CD4-positive, alpha-beta T cell treated with Interleukin-2 at 100 ng/mL for 4 hours (primary cell): ENCODE results near the gene SLC13A5.
"Not testable (repeated sequence)": the region's sequence is repeated elsewhere in the genome, so short reads cannot be mapped to it uniquely, and the experiment has no call there.

Experiments
- DNase-seq: peaks from one replicate; pipeline ENCODE4 v3.0.0-alpha.2; 2020; ENCODE audit warnings: low spot score

The SLC13A5 gene

GRCh38 chr17:6660805-6661463 lies 52.2 kb downstream of the SLC13A5 start:
- DNase-seq, result no peak

GRCh38 chr17:6660101-6660500 lies 53.1 kb downstream of the SLC13A5 start:
- DNase-seq, result no peak

DNA sequence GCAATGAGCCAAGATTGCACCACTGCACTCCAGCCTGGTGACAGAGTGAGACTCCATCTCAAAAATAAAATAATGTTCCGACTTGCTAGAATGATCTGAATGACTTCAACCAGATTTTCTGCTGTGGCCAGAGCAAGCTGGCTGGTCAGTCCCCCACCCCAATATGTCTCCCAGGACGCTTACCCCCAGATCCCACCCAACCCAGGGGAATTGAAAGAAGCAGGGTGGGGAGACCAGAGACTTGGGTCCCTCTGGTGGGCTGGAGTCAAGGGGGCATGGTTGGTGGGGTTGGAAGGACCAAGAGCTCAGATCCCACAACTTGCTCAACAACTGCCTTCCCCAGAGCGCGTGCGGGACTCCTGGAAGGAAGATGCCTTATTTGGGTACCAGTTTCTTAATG lies 54.8 kb downstream of the SLC13A5 start:
- not testable (repeated sequence) for DNase-seq

- no peak for DNase-seq
These were observed 55.4 kb downstream of the SLC13A5 start for GRCh38 chr17:6657633-6658287.

DNA sequence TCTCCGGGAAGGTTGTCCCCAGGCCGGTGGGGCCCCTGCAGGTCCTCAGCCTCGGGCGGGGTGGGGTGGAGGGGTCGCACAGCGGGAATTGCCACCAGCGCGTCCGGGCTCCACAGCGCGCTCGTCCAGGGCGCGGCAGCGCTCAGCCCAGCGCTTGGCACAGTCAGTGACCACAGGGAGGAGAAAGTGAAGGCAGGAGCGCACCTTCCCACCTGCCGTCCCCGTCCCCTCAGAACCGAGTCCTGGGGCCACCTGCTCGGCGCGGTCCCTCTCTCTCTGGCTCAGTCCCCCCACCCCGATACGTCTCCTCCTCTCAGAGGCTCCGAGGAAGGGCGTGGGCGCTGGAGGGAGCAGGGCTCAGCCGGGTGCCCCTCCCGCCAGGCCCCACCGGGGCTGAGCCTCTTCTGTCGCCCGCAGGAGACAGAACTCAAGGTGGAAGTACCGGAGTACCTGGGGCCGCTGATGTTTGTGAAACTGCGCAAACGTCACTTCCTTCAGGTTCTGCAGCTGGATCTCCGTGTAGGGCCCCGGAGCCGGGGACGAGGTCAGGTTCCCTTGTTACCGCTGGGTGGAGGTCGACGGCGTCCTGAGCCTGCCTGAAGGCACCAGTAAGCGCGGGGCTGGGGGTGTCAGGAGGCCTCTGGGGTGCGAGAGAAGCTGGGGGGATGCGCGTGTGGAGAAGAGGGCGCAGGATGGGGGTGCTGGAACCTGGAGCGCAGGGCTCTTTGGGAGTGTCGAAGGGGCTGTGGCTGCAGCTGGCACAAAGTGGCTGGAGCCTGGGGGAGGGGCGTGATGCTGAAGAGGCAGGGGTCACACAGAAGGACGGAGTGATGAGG lies 56.2 kb downstream of the SLC13A5 start:
- peak; percentile 55 for DNase-seq

DNA sequence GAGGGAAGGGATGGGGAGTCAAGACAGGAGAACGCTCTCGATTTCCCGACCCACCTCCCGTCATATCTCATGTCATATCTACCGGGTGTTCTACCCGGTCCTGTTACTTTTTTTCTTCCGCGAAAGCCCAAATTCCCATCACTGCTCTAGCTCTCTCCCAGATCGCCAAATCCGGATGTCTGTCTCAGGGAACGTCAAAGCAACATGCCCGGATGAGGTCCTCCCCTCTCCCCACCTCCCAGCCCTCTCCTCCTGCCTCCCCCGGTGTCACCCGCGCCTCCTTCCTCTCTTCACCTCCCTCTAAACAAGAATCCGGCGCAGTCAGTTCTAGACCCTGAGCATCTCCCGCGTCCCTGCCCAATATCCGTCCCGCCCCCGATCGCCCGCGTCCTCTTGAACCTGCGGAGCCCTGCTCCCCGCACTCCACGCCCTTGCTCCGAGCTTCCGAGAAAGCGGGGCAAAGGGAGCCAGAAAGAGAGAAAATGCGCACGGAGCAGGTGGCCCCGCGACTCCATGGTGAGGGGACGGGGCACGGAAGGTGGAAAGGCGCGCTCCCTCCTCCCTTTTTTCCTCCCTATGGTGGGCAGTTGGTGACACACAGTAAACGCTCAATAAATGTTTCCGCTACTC lies 57.3 kb downstream of the SLC13A5 start:
- not testable (repeated sequence) for DNase-seq

GRCh38 chr17:6654841-6655731 lies 58.1 kb downstream of the SLC13A5 start:
- DNase-seq, result no peak

GRCh38 chr17:6651919-6652452 lies 61.2 kb downstream of the SLC13A5 start:
- peak; percentile 22 for DNase-seq

DNA sequence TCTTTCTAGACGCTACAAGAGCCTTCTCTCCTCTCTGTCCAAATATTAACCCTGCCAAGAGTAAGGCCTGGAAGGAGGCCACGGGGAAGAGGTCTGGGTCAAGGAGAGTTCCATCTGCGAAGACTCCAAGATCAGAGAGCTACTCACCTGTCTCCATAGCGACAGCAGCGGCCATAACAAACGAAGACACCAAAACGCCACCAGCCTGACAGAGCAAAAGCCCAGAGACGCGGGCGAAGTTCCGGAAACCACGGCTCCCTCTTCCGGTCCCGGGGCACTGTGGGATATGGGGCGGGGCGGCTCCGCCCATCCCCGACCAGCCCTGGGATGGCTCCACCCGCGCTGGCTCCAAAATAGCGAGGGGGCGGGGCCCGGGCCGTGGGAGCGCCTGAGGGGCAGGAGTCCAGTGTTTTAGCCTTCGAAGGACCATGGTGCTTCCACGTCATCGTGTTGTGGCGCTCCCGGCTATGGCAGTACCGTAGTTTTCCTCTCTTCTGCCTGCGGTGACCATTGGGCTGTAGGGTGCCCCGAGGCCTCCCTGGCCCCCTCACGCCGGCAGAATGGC lies 61.7 kb downstream of the SLC13A5 start, which contains the start of the genes C17orf100 and MED31:
Gene C17orf100 (plus strand): TSS at position 409 of the 565 bp plus-strand sequence. CDS start 152 bp downstream, at position 561.
Gene MED31 (minus strand): TSS at position 252 of the 565 bp plus-strand sequence. CDS start 77 bp downstream, at position 175.
- DNase-seq, result peak; percentile 95

- DNase-seq, result peak; percentile 13
These were observed 65.0 kb downstream of the SLC13A5 start for GRCh38 chr17:6648181-6648580.

DNA sequence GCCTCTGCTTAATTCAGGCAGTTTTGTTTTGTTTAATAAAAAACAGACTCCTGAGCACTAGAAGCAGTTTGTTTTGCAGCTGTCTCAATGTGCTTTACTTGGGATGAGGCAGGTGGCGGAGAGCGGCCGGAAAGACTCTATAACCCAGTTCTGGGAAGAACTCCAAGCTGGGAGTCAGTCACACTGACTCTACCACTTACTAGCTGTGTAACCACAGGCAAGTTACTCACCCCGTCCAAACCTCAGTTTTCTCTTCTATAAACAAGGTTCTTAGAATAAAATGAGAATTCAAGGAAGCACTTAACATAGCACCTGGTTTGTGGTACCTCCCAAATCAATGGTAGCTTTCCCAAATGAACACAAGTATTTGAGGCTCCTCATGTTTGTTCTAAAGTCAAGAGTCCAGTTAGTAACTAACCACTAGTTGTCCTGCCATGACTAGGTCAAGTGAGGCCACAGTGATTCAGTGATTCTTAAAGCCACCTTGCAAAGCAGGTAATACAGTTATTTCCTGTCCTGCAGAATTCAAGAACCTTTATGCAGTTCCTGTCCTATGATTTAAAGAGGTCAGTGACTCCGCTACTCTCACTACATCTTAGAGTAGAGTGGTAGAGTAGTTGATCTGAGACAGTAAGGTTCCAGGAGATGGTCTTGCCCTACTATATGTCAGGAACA lies 69.6 kb downstream of the SLC13A5 start:
- peak; percentile 50 for DNase-seq

GRCh38 chr17:6642592-6642991 lies 70.6 kb downstream of the SLC13A5 start:
- no peak for DNase-seq

GRCh38 chr17:6641247-6641863 lies 71.8 kb downstream of the SLC13A5 start:
- peak; percentile 6 for DNase-seq

- peak; percentile 90 for DNase-seq
These were observed 72.5 kb downstream of the SLC13A5 start, which contains the start of the genes KIAA0753 and TXNDC17 for GRCh38 chr17:6640536-6641246. Gene KIAA0753, minus strand, starts transcription at chr17:6640711. Its CDS starts 5,608 bp downstream, at chr17:6635103. Gene TXNDC17, plus strand, starts transcription at chr17:6641060. Its CDS starts 23 bp downstream, at chr17:6641083.

DNA sequence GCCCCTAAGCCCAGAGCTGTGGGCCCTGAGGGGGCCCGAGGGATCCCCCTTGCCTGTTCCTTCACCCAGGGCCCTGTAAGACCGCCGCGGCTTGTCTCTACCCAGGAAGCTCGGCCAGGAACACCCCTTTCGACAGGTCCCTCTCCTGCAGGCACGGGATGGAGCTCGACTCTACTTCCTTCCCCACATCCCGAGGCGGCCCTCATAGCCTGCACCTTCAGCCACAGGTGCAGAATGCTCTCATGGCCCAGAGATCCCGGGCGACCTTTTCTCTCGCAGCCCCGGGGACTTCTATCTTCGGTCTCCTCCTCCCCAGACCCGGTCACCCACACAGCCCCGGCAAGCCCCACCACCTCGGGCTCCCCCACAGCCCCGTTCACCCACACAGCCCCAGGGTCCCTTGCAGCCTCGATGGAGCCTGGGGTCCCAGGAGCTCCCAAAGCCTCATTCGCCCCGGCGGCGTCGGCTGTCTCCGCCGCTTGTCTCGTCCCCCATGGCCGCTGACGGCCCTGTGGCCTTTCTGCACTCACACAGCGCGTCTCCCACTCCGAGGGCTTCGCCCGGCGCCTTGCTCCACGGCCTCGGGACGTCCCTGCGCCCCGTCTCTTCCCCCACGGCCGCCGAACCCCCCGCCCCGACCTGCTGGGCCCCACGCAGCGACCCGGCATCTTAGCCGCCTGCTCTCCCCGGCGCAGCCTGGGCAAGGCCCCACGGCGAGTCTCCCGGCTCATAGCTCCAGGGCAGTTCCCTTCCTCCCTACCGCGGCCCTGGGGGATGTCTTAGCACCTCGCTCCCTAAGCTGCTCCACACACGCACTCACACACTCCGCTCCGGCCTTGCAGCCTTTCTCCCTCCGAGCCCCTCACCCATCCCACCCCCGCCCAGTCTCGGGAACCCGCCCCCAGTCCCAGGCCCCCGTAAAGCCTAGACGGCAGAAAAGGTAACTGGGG lies 73.3 kb downstream of the SLC13A5 start:
- DNase-seq, result peak; percentile 23

- DNase-seq, result no peak
These were observed 74.1 kb downstream of the SLC13A5 start for GRCh38 chr17:6639014-6639585.
